Loucy (cell line): ENCODE results near the gene HPS1.

ENCODE experiments used
- CTCF ChIP-seq: fragments of 200-600 bp; sonication (generic); conservative IDR thresholded peaks from 2 replicates; pipeline ENCODE4 v1.5.1; 2014; ENCODE audit warnings: mild to moderate bottlenecking, antibody characterized with exemption, low read length
- EZH2phosphoT487 ChIP-seq: fragments of 200-600 bp; IDR thresholded peaks from 2 replicates; pipeline ENCODE4 v1.6.1; 2018; ENCODE audit warnings: antibody characterized with exemption, mild to moderate bottlenecking, moderate library complexity, borderline replicate concordance

GRCh38 chr10:98453729-98454128 lies 7.0 kb upstream of the HPS1 start:
- TF ChIP-seq CTCF (no peak), EZH2phosphoT487 (no peak)
